MV-4-11 (cell line): ENCODE data around the gene MTIF3.

Experiments used
- DNase-seq: peaks from one replicate; lab custom pipeline; 2025; lab: John Stamatoyannopoulos, UW

Gene MTIF3, protein sequence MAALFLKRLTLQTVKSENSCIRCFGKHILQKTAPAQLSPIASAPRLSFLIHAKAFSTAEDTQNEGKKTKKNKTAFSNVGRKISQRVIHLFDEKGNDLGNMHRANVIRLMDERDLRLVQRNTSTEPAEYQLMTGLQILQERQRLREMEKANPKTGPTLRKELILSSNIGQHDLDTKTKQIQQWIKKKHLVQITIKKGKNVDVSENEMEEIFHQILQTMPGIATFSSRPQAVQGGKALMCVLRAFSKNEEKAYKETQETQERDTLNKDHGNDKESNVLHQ

DNA sequence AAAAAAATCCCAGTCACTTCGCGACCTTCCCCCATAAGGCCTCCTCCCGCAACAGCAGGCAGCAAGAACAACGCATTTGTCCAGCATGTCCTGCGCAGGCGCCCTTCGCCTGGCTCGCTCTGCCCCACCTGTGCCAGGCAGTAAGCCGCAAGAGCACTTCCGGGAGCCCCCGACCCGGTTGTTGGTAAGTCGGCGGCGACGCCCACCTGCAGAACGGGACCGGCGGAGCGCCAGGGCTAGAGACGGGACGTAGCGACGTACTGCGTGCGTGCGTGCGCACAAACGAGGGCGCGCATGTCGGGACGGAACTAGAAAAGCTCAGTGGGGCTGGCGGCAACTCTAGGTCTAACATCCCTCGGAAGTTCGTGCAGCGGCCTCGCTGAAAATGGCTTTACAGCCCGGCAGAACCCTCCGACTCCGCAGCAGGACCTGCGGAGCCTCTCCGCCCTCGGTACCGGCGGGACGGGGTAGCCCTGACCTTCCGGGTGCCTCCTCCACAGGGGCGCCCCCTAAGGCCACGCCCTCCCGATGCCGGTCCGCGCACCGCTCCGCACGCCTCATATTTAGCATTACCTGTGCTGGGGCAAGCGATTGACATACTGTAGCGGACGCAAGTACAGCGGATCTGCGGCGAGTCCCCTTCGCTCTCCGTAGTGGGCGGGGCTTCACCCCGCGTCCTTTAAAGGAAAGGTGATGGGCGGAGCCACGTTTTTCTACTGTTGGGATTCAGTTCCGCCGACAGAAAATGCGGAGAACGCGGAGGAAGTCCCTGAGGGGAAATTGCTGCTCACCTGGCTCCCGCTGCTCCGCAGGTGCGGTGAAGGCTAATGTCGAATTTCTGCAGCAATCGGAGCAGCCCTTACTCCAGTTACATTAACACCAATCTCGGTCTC lies at the start of gene MTIF3:
Gene MTIF3, minus strand, starts transcription at position 629 of the 893 bp plus-strand sequence. CDS start 10,116 bp downstream, outside the sequence.
- DNase-seq, result peak; percentile 86

DNA sequence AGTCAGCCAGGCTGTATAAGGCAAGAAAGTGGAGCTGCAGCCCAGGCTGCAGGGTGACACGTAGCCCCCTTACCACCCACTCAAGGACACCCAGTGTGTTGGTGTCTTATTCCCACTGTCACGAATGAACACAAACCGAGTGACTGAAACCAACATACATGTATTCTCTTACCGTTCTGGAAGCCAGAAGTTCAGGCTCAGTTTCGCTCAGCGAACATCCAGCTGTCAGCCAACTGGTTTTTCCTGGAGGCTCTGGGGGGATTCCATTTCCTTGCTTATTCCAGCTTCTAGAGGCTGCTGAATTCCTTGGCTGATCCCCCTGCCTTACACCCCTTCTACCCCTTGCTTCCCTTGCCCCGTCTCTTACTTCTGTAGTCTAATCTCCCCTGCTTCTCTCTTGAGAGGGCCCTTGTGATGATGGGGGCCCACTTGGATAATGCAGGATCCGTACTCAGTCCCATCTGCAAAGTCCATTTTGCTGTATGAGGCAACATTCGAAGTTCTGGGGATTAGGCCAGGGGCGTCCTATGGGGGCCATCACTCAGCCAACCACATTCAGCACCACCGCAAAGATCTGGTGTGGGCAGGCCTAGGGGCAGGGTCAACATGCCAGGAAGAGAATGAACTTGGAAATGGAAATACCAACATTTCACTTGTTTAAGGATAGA lies 47.3 kb upstream of the MTIF3 start:
- no peak for DNase-seq

GRCh38 chr13:27496536-27497273 lies 46.3 kb upstream of the MTIF3 start:
- DNase-seq, result no peak

DNA sequence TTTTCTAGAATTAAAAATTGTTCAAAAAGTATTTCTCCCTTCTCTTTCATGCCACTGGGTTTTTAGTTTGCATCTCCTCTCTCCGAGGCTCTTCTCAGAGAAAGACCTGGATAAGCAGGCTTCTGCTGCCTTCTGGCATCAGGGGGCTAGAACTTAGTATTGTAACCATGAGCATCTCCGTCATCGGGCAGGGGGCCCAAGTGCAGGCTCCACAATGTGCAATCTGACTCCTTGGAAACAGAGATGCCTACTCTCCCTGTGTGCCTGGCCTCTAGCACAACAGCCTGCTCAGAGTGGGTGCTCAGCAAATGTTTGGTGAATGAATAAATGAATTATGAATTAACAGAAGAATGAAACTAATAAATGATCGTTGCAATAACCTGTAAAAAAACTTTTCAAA lies 45.6 kb upstream of the MTIF3 start:
- no peak for DNase-seq

- no peak for DNase-seq
These were observed 45.2 kb upstream of the MTIF3 start for GRCh38 chr13:27495551-27495950.

DNA sequence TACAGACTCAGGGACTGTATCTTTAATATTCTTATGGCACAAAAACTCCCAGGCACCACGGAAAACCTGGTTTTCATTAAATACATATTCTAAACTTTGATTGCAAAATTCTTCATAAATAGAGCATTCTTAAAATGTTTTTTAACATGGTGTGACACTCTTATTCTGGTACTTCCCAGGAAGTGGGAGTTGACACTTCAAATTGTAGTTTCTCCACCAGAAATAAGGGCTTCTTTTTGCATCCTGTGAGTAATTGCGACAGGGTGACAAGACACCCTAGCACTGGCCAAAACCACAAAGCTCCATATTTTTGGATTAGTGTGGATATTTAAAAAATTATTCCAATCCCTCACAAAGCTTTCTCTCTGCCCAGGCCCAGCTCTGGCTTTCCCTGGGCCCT lies 43.6 kb upstream of the MTIF3 start:
- peak; percentile 15 for DNase-seq

GRCh38 chr13:27489456-27489855 lies 39.1 kb upstream of the MTIF3 start:
- no peak for DNase-seq

GRCh38 chr13:27487776-27488175 lies 37.4 kb upstream of the MTIF3 start:
- DNase-seq, result peak; percentile 11

- DNase-seq, result no peak
These were observed 33.1 kb upstream of the MTIF3 start for GRCh38 chr13:27483421-27483820.

GRCh38 chr13:27482983-27483382 lies 32.6 kb upstream of the MTIF3 start:
- peak; percentile 99 for DNase-seq

DNA sequence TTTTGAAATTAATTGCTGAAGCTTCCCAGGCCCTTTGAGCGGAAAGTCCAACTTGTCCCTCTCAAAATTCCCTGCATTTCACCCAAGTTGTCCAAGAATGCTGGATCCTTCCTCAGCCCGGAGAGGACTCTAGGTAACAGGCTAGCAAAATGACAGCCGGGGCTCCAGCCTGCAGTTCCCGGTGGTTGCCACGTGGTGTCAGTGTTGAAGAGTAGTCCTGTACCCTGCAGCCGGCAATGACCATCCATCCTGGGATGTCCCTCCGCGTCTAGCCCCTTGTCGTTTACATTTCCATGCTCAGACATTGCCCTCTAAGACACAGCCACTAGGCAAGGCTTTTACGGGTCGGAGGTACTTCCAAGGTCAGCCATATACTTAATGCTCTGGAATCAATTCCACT lies 31.4 kb upstream of the MTIF3 start:
- no peak for DNase-seq

DNA sequence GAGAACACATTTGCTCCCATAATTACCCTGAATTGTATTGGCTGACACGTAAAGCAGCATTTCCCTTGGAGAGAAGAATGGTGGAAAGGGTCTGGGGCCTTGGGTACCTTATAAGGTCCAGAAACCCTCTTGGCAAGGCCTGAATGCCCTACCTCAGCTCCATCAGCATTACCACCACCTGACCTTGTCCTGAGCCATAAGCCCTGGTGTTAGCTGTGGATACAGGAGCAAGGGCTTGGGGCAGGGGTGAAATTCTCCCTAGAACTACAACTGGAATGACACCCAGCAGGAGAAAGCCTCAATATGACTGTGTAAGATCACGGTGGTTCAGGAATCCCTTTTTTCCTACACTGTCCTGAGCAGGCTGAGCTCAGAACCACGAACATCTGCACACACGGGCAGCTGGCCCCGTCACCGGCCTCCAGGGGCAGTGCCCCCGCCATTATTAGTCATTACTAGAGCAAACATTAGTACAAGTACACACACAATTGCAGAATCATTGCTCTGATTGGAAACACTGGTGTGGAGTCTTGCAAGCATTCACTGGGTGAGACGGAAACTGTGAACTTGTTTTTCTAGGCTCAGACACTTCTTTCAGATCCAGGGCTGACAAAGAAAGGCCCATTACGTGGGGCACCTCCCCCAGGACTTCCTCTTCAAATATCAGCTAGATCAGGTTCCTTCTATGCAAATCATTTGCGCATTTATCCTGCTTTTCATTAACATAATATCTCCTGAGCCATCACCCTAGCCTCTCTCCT lies 26.8 kb upstream of the MTIF3 start:
- peak; percentile 21 for DNase-seq

GRCh38 chr13:27474751-27475268 lies 24.4 kb upstream of the MTIF3 start:
- no peak for DNase-seq

- no peak for DNase-seq
These were observed 22.6 kb upstream of the MTIF3 start for GRCh38 chr13:27472941-27473340.

DNA sequence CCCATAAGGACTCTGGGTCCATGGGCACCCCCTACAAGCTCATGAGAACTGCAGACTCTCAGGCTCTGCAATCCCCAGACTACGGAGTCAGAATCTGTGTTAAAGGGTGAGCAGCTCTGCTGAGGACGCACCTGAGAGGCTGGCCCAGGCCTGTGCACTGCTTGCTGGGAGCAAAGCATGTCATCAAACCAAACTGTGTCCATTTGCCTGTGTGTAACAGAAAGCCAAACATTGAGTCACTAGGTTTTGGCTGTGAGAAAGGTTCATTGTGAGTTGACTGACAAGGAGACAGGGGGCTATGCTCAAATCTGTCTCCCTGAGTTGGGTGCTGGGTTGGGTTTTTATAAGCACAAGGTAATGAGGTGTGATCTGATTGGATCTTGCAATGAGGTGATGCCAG lies 22.1 kb upstream of the MTIF3 start:
- no peak for DNase-seq

DNA sequence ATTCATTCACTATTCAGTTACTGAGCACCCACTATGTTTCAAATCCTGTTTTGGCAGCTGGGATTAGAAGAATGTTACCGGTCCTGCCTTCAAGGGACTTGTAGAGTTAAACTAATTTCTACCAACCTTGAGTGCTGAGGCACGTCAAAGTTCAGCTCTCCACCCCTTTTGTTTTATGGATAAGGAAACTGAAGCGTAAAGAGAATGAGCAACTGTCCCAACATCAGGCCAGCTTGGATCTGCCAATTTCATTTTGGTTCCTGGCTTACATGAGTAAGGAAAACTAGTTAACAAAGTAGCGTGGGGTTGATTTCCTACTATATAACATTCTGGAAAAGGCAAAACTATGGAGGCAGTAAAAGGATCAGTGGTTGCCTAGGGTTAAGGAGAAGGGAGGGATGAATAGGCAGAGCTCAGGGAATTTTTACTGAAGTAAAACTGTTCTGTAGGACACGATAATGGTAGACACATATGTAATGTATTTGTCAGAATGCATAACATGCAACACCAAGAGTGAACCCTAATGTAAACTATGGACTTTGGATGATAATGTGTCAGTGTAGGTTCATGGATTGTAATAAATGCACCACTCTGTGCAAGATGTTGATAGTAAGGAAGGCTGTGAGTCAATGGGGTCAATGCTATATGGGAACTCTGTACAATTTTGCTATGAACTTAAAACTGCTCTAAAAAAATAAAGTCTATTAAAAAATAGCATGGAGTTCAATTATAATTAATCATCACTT lies 19.9 kb upstream of the MTIF3 start:
- DNase-seq, result no peak

- DNase-seq, result no peak
These were observed 16.1 kb upstream of the MTIF3 start for GRCh38 chr13:27466513-27466912.

DNA sequence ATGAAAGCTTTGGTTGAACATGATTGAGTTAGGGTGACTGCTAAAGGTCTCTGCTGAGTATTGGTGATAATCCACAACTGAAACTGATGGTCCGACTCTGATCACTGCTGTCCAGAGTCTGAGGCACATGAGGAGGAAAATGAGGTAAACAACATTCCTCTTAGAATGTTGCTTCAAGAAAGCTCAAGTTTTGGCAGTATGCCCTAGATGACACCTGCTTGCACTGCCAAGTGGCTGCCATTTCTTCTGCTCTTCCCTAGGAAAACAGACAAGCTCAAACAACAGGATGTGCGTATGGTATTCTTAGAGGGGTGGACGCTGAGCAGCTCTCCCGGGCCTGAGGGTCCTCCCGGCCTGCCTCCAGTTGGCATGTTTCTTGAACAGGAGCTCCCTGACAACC lies 15.2 kb upstream of the MTIF3 start:
- DNase-seq, result no peak

DNA sequence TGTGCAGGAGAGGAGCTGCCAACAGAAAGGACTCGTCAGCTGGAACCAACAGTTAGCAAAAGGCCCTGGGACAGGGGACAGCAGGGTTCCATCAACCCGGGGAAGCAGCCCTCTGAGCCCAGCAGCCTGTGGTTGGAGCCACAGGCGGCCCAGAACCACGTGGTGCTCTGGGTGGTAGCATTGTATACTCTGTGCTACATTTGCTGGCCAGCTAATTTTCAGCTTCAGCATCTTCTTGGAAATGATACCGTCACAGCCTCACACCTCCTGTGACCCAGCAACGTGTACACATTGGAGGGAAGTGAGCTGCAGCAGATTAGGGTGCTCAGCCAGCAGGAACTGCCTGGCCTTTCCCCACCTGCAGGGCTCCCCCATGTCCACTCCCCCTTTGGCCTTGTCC lies 13.1 kb upstream of the MTIF3 start:
- DNase-seq, result no peak

DNA sequence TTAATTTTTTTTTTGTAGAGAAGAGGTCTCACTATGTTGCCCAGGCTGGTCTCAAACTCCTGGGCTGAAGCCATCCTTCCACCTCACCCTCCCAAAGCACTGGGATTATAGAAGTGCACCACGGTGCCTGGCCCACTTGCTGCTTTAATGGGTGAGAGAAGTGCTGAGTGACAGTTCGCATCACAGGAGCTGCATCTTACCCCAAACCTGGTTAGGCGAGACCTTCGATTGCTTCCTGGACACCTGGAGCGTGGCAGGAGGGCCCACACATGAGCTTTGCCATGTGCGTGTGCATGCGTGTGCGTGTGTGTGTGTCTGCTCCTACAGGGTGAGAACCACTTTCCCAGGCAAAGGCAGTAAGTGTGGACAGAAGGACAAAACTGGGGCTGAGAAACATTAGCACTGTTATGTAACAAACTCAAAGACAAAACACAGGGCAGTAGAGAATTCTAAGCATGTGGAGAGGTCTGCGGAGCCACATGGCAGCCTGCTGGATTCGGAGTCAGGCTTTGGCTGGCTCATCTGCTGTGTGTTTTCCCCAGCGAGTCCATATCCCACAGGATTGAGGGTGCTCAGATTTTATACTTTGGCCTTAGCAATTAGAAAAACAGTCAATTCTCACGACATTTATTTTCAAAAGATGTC lies 11.7 kb upstream of the MTIF3 start:
- no peak for DNase-seq
